ENCODE data around the gene KIF4A.

The KIF4A gene

GRCh38 chrX:70432936-70433847, 143.3 kb downstream of the KIF4A start:
- Histone ChIP-seq H3K36me3 (no peaks in the 10 kb centered on the region), H3K9me3 (no peaks in the 10 kb centered on the region), H3K4me1 (no peaks in the 10 kb centered on the region), H3K27me3 (no peaks in the 10 kb centered on the region), H3K4me3 (ENCODE audit: low read depth, low read length) (peak overlapping the region; percentile 34)
- no peak for TF ChIP-seq CTCF (IDR thresholded peaks at IDR 0.05; ENCODE audit: low read depth, low read length)
- DNase-seq: no peak

GRCh38 chrX:70433848-70434351, 144.0 kb downstream of the KIF4A start:
- DNase-seq: peak; percentile 74
- TF ChIP-seq CTCF (IDR thresholded peaks at IDR 0.05; ENCODE audit: low read depth, low read length): peak; percentile 54
- no peaks in the 10 kb centered on the region for H3K27me3 ChIP-seq

GRCh38 chrX:70434352-70434866, 144.5 kb downstream of the KIF4A start:
- peak; percentile 89 for DNase-seq
- Histone ChIP-seq H3K4me1 (no peaks in the 10 kb centered on the region), H3K36me3 (no peaks in the 10 kb centered on the region), H3K9me3 (no peaks in the 10 kb centered on the region), H3K4me3 (ENCODE audit: low read depth, low read length) (peak overlapping the region; percentile 79), H3K27me3 (no peaks in the 10 kb centered on the region)
- no peak for TF ChIP-seq CTCF (IDR thresholded peaks at IDR 0.05; ENCODE audit: low read depth, low read length)

More at GRCh38 chrX:70433848-70434351, 144.0 kb downstream of the KIF4A start:
- Histone ChIP-seq H3K4me3 (ENCODE audit: low read depth, low read length) (peak overlapping the region; percentile 79), H3K9me3 (no peaks in the 10 kb centered on the region), H3K36me3 (no peaks in the 10 kb centered on the region), H3K4me1 (no peaks in the 10 kb centered on the region)

- H3K4me1 ChIP-seq: no peaks in the 10 kb centered on the region
- H3K9me3 ChIP-seq: no peaks in the 10 kb centered on the region
- no peak for DNase-seq
- TF ChIP-seq CTCF (IDR thresholded peaks at IDR 0.05; ENCODE audit: low read depth, low read length): no peak
- no peaks in the 10 kb centered on the region for H3K36me3 ChIP-seq
- H3K4me3 ChIP-seq (ENCODE audit: low read depth, low read length): peak overlapping the region; percentile 79
- no peaks in the 10 kb centered on the region for H3K27me3 ChIP-seq
These were observed 145.1 kb downstream of the KIF4A start for GRCh38 chrX:70434914-70435586.

- Histone ChIP-seq H3K9me3 (no peaks in the 10 kb centered on the region), H3K27me3 (no peaks in the 10 kb centered on the region), H3K4me1 (no peaks in the 10 kb centered on the region), H3K36me3 (no peaks in the 10 kb centered on the region), H3K4me3 (ENCODE audit: low read depth, low read length) (no peak overlapping the region)
- peak; percentile 42 for DNase-seq
- peak; percentile 28 for TF ChIP-seq CTCF (IDR thresholded peaks at IDR 0.05; ENCODE audit: low read depth, low read length)
These were observed 146.4 kb downstream of the KIF4A start for GRCh38 chrX:70436343-70436742.
